Endometrium (tissue), 2 donors: ENCODE data around the gene NKD1.

Source experiments
- FAIRE-seq: peaks from 2 replicates; lab custom pipeline; 2012; peaks lifted over from hg19 to GRCh38; lab: Jason Lieb, UNC
- donor health status: control.
- donor health status: control.

NKD1 gene

DNA sequence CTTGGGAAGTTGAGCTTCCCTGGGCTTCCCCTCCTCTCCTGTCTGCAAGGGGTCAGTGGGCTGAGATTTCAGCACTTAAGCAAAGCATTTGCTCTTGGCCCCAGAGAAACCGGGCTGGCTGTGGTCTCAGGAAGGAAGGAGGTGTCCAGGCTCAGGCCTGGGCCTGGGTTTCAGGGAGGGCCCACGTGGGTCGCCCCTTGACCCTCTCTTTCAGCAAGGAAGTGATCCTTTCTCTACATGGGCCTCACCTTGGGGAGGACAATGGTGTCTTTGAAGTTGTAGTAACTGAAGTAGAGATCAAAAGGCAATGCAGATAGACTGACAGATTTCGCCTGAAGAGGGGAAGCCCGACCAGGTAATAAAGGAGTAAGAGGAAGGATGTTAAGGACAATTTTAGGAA, 147.9 kb downstream of the NKD1 start:
- FAIRE-seq = no peak

DNA sequence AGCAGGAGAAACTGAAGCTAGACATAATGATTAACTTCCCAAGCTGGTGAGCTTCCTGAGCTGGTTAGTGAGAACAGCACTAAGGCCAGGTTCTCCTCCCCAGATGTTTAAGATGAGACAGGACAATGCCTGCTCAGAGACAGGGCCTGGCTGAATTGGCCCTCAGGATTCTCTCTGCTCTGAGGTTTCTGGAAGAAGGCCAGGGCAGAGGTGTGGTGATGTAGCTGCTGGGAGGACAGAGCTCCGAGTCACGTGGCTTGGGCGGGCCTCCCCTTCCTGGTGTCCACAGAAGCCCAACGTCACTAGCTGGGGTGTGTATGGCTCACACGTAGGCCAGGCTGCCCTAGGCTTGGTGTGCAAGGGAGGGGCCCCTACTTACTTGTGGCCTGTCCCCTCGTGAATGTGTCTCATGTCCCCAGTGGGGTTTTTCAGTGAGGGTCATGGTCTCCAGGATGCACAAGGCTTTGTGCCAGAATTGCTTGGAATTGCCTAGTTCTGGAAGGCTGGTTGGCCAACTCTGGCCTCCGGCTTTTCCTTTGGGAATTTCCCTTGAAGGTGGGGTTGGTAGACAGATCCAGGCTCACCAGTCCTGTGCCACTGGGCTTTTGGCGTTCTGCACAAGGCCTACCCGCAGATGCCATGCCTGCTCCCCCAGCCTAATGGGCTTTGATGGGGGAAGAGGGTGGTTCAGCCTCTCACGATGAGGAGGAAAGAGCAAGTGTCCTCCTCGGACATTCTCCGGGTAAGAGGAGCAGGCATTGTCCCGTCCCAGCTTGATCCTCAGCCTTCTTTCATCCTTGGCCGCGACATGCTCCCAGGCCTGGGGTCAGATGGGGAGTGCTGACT, 148.6 kb downstream of the NKD1 start:
- FAIRE-seq = no peak

DNA sequence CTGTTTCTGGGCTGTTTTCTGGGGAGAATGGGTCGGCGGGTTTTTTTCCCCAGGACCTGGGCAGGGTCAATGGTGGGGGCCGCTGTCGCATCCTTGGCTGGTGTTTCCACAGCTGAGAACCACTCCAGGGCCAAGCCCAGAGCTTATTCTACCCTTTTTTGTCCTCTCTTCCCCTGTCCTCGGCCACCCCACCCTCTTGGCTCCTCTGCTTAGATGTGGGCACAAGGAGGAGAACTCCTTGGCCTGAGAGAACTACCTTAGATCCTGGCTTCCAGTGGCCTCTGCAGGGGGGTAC, 149.2 kb downstream of the NKD1 start:
- no peak for FAIRE-seq

DNA sequence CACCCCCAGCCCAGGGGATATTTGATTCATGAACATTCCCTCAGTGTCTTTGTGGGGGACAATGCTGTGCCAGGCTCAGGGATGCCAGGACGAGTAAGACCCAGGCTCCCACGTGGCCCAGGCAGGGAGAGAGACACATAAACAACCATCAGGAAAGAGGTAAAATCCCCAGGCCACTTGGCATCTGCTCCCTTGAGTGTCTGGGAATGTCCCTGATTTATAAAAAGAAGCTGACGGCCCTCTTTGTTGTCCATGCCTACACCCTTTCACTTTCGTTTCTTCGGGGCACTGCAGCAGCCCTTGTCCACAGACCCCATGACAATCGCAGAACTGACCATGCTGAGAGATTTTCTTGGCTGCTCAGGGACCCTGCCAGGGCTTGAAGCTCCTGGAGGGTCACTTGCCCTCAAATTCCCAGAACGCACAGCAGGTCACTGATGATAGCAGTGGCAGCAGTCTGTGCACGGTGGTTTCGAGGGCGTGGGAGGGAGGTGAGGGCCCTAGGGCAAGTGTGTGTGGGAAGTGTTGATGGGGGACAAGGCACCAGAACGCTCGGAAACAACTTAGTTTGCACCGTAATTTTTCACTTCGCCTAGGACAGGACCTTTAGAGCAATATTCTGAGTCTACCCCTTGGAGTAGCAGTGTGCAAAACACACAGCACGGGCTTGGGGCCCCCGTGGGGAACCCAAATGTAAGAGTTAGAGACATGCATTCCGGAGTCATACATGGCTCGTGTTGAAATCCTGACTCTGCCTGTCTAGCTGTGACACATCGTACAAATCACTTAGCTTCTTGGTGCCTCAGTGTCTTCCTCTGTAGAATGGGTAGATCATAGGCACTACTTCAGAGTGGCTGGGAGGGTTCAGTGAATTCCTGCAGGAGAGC, 149.9 kb downstream of the NKD1 start:
- no peak for FAIRE-seq
